H9 (cell line): ENCODE measurements around the gene RHBDD2. TPM values are rescaled to one million over a fixed set of nuclear protein-coding genes. Genes with fewer than 3 reads are reported as not detected.

Experiments
- DNase-seq: peaks from one replicate; pipeline ENCODE4 v3.0.0-alpha.2; 2017
- H2AFZ ChIP-seq: one replicate; pipeline ENCODE4 v1.6.1; 2013; ENCODE audit warnings: mild to moderate bottlenecking, low read length, control low read depth, moderate library complexity
- H2AK5ac ChIP-seq: 2 replicates; pipeline ENCODE4 v1.6.1; 2013; ENCODE audit warnings: low read length, control low read depth, mixed read lengths; ENCODE audit not compliant: insufficient read length
- H2BK120ac ChIP-seq: one replicate; pipeline ENCODE4 v1.6.1; 2013; ENCODE audit warnings: low read depth, mild to moderate bottlenecking, low read length, control low read depth, inconsistent platforms; ENCODE audit not compliant: poor library complexity, severe bottlenecking
- H2BK12ac ChIP-seq: 2 replicates; pipeline ENCODE4 v1.6.1; 2013; ENCODE audit warnings: low read length, control low read depth, mixed read lengths, low read depth; ENCODE audit not compliant: insufficient read length
- H2BK15ac ChIP-seq: 2 replicates; pipeline ENCODE4 v1.6.1; 2013; ENCODE audit warnings: low read depth, low read length, control low read depth
- H2BK20ac ChIP-seq: one replicate; pipeline ENCODE4 v1.6.1; 2013; ENCODE audit warnings: low read depth, mild to moderate bottlenecking, low read length, control low read depth, inconsistent platforms; ENCODE audit not compliant: poor library complexity, severe bottlenecking
- H2BK5ac ChIP-seq: 2 replicates; pipeline ENCODE4 v1.6.1; 2013; ENCODE audit warnings: low read length, control low read depth, mixed read lengths; ENCODE audit not compliant: insufficient read length
- H3K14ac ChIP-seq: 2 replicates; pipeline ENCODE4 v1.6.1; 2013; ENCODE audit warnings: low read length, control low read depth; ENCODE audit not compliant: insufficient read depth
- H3K18ac ChIP-seq: 2 replicates; pipeline ENCODE4 v1.6.1; 2013; ENCODE audit warnings: low read depth, mild to moderate bottlenecking, mixed read lengths, low read length, control low read depth; ENCODE audit not compliant: insufficient read length
- H3K23ac ChIP-seq: 2 replicates; pipeline ENCODE4 v1.6.1; 2013; ENCODE audit warnings: low read length, control low read depth, mixed read lengths, low read depth; ENCODE audit not compliant: insufficient read length
- H3K23me2 ChIP-seq: 2 replicates; pipeline ENCODE4 v1.6.1; 2013; ENCODE audit warnings: low read depth, mild to moderate bottlenecking, mixed read lengths, low read length, control low read depth; ENCODE audit not compliant: insufficient read length, poor library complexity, severe bottlenecking
- H3K27ac ChIP-seq: 2 replicates; pipeline ENCODE4 v1.5.1; 2013; ENCODE audit warnings: low read length, control low read depth, mixed read lengths, low read depth; ENCODE audit not compliant: insufficient read length
- H3K27me3 ChIP-seq: 2 replicates; pipeline ENCODE4 v1.6.1; 2013; ENCODE audit warnings: low read length, control low read depth, inconsistent platforms; ENCODE audit not compliant: insufficient read depth
- H3K4ac ChIP-seq: 2 replicates; pipeline ENCODE4 v1.6.1; 2013; ENCODE audit warnings: low read depth, mild to moderate bottlenecking, control low read depth, inconsistent platforms, low read length, moderate library complexity
- H3K4me1 ChIP-seq: 2 replicates; pipeline ENCODE4 v1.6.1; 2013; ENCODE audit warnings: low read length, control low read depth, inconsistent platforms; ENCODE audit not compliant: insufficient read depth
- H3K4me2 ChIP-seq: 2 replicates; pipeline ENCODE4 v1.6.1; 2013; ENCODE audit warnings: low read length, control low read depth, mixed read lengths; ENCODE audit not compliant: insufficient read length, insufficient read depth
- H3K56ac ChIP-seq: 2 replicates; pipeline ENCODE4 v1.6.1; 2013; ENCODE audit warnings: low read depth, mild to moderate bottlenecking, mixed read lengths, low read length, control low read depth; ENCODE audit not compliant: insufficient read length
- H3K79me1 ChIP-seq: 2 replicates; pipeline ENCODE4 v1.6.1; 2013; ENCODE audit warnings: low read depth, mild to moderate bottlenecking, moderate library complexity, low read length, control low read depth, inconsistent platforms; ENCODE audit not compliant: insufficient read depth, poor library complexity, severe bottlenecking
- H3K79me2 ChIP-seq: 2 replicates; pipeline ENCODE4 v1.6.1; 2013; ENCODE audit warnings: low read length, control low read depth, inconsistent platforms; ENCODE audit not compliant: insufficient read depth
- H3K9ac ChIP-seq: 2 replicates; pipeline ENCODE4 v1.6.1; 2013; ENCODE audit warnings: low read length, control low read depth, mixed read lengths; ENCODE audit not compliant: insufficient read length; ENCODE audit errors: extremely low read depth
- H3K9me3 ChIP-seq: one replicate; pipeline ENCODE4 v1.6.1; 2013; ENCODE audit warnings: low read depth, low read length, inconsistent platforms; ENCODE audit not compliant: control insufficient read depth
- H3T11ph ChIP-seq: one replicate; pipeline ENCODE4 v1.6.1; 2013; ENCODE audit warnings: mild to moderate bottlenecking, low read length, control low read depth, inconsistent platforms
- H4K20me1 ChIP-seq: one replicate; pipeline ENCODE4 v1.6.1; 2013; ENCODE audit not compliant: control insufficient read depth, insufficient read length, insufficient read depth
- H4K5ac ChIP-seq: 2 replicates; pipeline ENCODE4 v1.6.1; 2013; ENCODE audit warnings: low read depth, mild to moderate bottlenecking, mixed read lengths, low read length, control low read depth; ENCODE audit not compliant: insufficient read length
- H4K8ac ChIP-seq: replicated peaks from 2 replicates; pipeline ENCODE4 v1.6.1; 2013; ENCODE audit warnings: low read length, control low read depth, mixed read lengths, low read depth; ENCODE audit not compliant: insufficient read length
- H4K91ac ChIP-seq: 2 replicates; pipeline ENCODE4 v1.6.1; 2013; ENCODE audit warnings: low read depth, mild to moderate bottlenecking, moderate library complexity, mixed read lengths, low read length, control low read depth; ENCODE audit not compliant: insufficient read length
- H3K27ac Mint-ChIP-seq, 3 experiments: 2 replicates in 2 of 3; 3 replicates in 1 of 3; pipeline ENCODE4 v1.8.0; 2020 to 2021; ENCODE audit warnings: mixed read lengths in 3 of 3, mild to moderate bottlenecking in 1 of 3, moderate library complexity in 1 of 3
- H3K27me3 Mint-ChIP-seq: 2 replicates; pipeline ENCODE4 v1.8.0; 2021; ENCODE audit warnings: low read depth, mild to moderate bottlenecking, moderate library complexity, mixed read lengths
- H3K36me3 Mint-ChIP-seq, 3 experiments: 2 replicates in 2 of 3; 3 replicates in 1 of 3; pipeline ENCODE4 v1.8.0; 2020 to 2021; ENCODE audit warnings: low read depth in 3 of 3, mixed read lengths in 3 of 3; ENCODE audit not compliant: insufficient read depth in 1 of 3
- H3K4me1 Mint-ChIP-seq, 2 experiments: 2 replicates each; pipeline ENCODE4 v1.8.0; 2020; ENCODE audit warnings: mixed read lengths in 2 of 2
- H3K4me3 Mint-ChIP-seq, 2 experiments: 2 replicates in 1 of 2; 3 replicates in 1 of 2; pipeline ENCODE4 v1.8.0; 2020 to 2021; ENCODE audit warnings: mild to moderate bottlenecking in 2 of 2, mixed read lengths in 2 of 2, moderate library complexity in 1 of 2
- H3K9me3 Mint-ChIP-seq, 2 experiments: 2 replicates in 1 of 2; 3 replicates in 1 of 2; pipeline ENCODE4 v1.8.0; 2020; ENCODE audit warnings: mild to moderate bottlenecking in 2 of 2, mixed read lengths in 2 of 2, moderate library complexity in 1 of 2
- CTCF ChIP-seq: fragments of 200-600 bp; sonication (generic); conservative IDR thresholded peaks from 3 replicates; pipeline ENCODE4 v1.8.0; 2021; ENCODE audit warnings: antibody characterized with exemption, mild to moderate bottlenecking
- WGBS: extraction: QIAGEN DNeasy Blood & Tissue Kit; methylation state at CpG from one replicate; pipeline ENCODE4 v1.1.7; 2013; ENCODE audit warnings: missing lambda C conversion rate, low lambda C conversion rate, mixed read lengths; ENCODE audit not compliant: insufficient read length; ENCODE audit errors: extremely low coverage; 5-methylcytosine and 5-hydroxymethylcytosine counted together
- total RNA-seq: library from RNA; stranded (reverse); gene quantifications from 2 replicates; pipeline ENCODE4 v1.2.1, GENCODE V29; 2021

The RHBDD2 gene
- total RNA-seq, 1 experiment from 2014 or later: 30.0 TPM

GRCh38 chr7:75922966-75923603, 44.3 kb downstream of the RHBDD2 start:
- H2BK15ac ChIP-seq: no peak overlapping the region
- peaks cover 30% of the 10 kb centered on the region for H3K79me2 ChIP-seq
- H3K27ac Mint-ChIP-seq: no peak overlapping the region; a peak in 1 of 7 replicates
- no peak overlapping the region for H4K91ac ChIP-seq
- H4K8ac ChIP-seq: no peak overlapping the region
- no peak overlapping the region for H3T11ph ChIP-seq
- H2BK20ac ChIP-seq: no peak overlapping the region
- H2BK5ac ChIP-seq: no peak overlapping the region
- DNase-seq: no peak
- H3K9me3 Mint-ChIP-seq: no peaks in the 10 kb centered on the region; a peak in 1 of 5 replicates
- no peaks in the 10 kb centered on the region for H3K27me3 ChIP-seq
- peaks cover 0 to 19% (median 14%) of the 10 kb centered on the region in 3 experiments; a peak in 5 of 7 replicates for H3K36me3 Mint-ChIP-seq
- no peak overlapping the region for H3K4me2 ChIP-seq
- H3K9ac ChIP-seq: no peak overlapping the region
- H3K4me1 ChIP-seq: no peaks in the 10 kb centered on the region
- no peak overlapping the region for H2AFZ ChIP-seq
- no peak overlapping the region for H2AK5ac ChIP-seq
- H4K5ac ChIP-seq: no peak overlapping the region
- no peak overlapping the region for H3K4me3 Mint-ChIP-seq
- H3K23me2 ChIP-seq: no peaks in the 10 kb centered on the region
- H3K18ac ChIP-seq: no peak overlapping the region
- H3K79me1 ChIP-seq: peaks cover 10% of the 10 kb centered on the region
- peaks cover 14% of the 10 kb centered on the region in 2 experiments for H3K4me1 Mint-ChIP-seq
- no peak overlapping the region for H2BK120ac ChIP-seq
- H3K27ac ChIP-seq: no peak overlapping the region
- no CpG with 5 or more reads among the region's 9 CpGs for WGBS
- H3K56ac ChIP-seq: no peak overlapping the region
- no peak overlapping the region for H3K4ac ChIP-seq
- no peaks in the 10 kb centered on the region for H3K9me3 ChIP-seq
- no peaks in the 10 kb centered on the region for H3K27me3 Mint-ChIP-seq
- no peak for TF ChIP-seq CTCF
- no peak overlapping the region for H3K14ac ChIP-seq
- no peak overlapping the region for H2BK12ac ChIP-seq
- H3K23ac ChIP-seq: no peak overlapping the region
- H4K20me1 ChIP-seq: no peaks in the 10 kb centered on the region
